Colonic mucosa (tissue), 4 donors: ENCODE data around the gene TCEAL1. TPM values are rescaled to one million over a fixed set of nuclear protein-coding genes. Genes with fewer than 3 reads are reported as not detected.
"Not testable (repeated sequence)": the region's sequence is repeated elsewhere in the genome, so short reads cannot be mapped to it uniquely, and the experiment has no call there.

Experiments
- DNase-seq: peaks from one replicate; pipeline ENCODE4 v3.0.0-alpha.2; 2020
- H3K27ac ChIP-seq: fragments of 200-600 bp; one replicate; pipeline ENCODE4 v1.8.0; 2021
- H3K27me3 ChIP-seq: fragments of 200-600 bp; one replicate; pipeline ENCODE4 v1.8.0; 2021
- H3K36me3 ChIP-seq: fragments of 200-600 bp; one replicate; pipeline ENCODE4 v1.8.0; 2021
- H3K4me1 ChIP-seq: fragments of 200-600 bp; one replicate; pipeline ENCODE4 v1.8.0; 2021; ENCODE audit warnings: mild to moderate bottlenecking
- H3K4me3 ChIP-seq: fragments of 200-600 bp; one replicate; pipeline ENCODE4 v1.8.0; 2021
- H3K9ac ChIP-seq, 2 donors: one replicate each; pipeline ENCODE4 v1.7.0; 2013; ENCODE audit warnings: control low read depth in 2 of 2, low read depth in 2 of 2, low read length in 2 of 2
- H3K9me3 ChIP-seq: fragments of 200-600 bp; one replicate; pipeline ENCODE4 v1.8.0; 2021
- CTCF ChIP-seq: fragments of 200-600 bp; IDR thresholded peaks from one replicate; pipeline ENCODE4 v1.8.0; 2022; ENCODE audit warnings: antibody characterized with exemption, mild to moderate bottlenecking
- intact Hi-C: fragments of 100-400 bp; cut with DNase I; formaldehyde crosslinking; loops from one replicate; pipeline ENCODE4 v1.14.1; 2022
- total RNA-seq, 2 donors: library from RNA; stranded (reverse); fragmentation: NEBNext Ultra II Directional in 1 of 2; extraction: Animal tissue kit (Norgen Biotek cat#: 25700) in 1 of 2; gene quantifications; one replicate each; pipeline ENCODE4 v1.2.1, GENCODE V29; 2021
- donor health status: healthy.
- donor health status: DM: no; HTN: no; CAD: no.
- donor health status: DM: no; HTN: no; CAD: no.

Gene TCEAL1
- total RNA-seq, 2 donors from 2014 or later = 11.2 to 13.0 TPM

GRCh38 chrX:103651151-103651773 lies 22.5 kb downstream of the TCEAL1 start:
- Histone ChIP-seq H3K9me3 (no peaks in the 10 kb centered on the region), H3K4me3 (no peak overlapping the region), H3K27ac (no peak overlapping the region), H3K4me1 (no peaks in the 10 kb centered on the region), H3K36me3 (no peaks in the 10 kb centered on the region), H3K9ac (no peak overlapping the region), H3K27me3 (no peaks in the 10 kb centered on the region)
- no peak for TF ChIP-seq CTCF
- intact Hi-C loops = no loop called here
- DNase-seq = no peak

- intact Hi-C loops, H3K27me3 ChIP-seq, H3K36me3 ChIP-seq, H3K27ac ChIP-seq, H3K4me1 ChIP-seq, H3K4me3 ChIP-seq, H3K9me3 ChIP-seq, H3K9ac ChIP-seq, DNase-seq: not testable (repeated sequence)
Observed at GRCh38 chrX:103655230-103656000, 26.6 kb downstream of the TCEAL1 start.

GRCh38 chrX:103656617-103657016 lies 27.8 kb downstream of the TCEAL1 start:
- Histone ChIP-seq H3K27ac (no peak overlapping the region), H3K4me1 (no peaks in the 10 kb centered on the region), H3K27me3 (no peaks in the 10 kb centered on the region), H3K9me3 (no peaks in the 10 kb centered on the region), H3K9ac (no peak overlapping the region), H3K4me3 (no peak overlapping the region), H3K36me3 (no peaks in the 10 kb centered on the region)
- intact Hi-C loops = no loop called here
- TF ChIP-seq CTCF = no peak
- no peak for DNase-seq

GRCh38 chrX:103657066-103657465 lies 28.3 kb downstream of the TCEAL1 start:
- intact Hi-C loops, H3K27me3 ChIP-seq, DNase-seq, H3K4me3 ChIP-seq, H3K9ac ChIP-seq, H3K9me3 ChIP-seq, H3K4me1 ChIP-seq, H3K27ac ChIP-seq, H3K36me3 ChIP-seq: not testable (repeated sequence)

- no peaks in the 10 kb centered on the region for H3K9me3 ChIP-seq
- no peak for TF ChIP-seq CTCF
- H3K4me1 ChIP-seq = no peaks in the 10 kb centered on the region
- intact Hi-C loops = no loop called here
- no peak overlapping the region for H3K9ac ChIP-seq
- no peaks in the 10 kb centered on the region for H3K36me3 ChIP-seq
- no peak overlapping the region for H3K27ac ChIP-seq
- no peak for DNase-seq
- no peaks in the 10 kb centered on the region for H3K27me3 ChIP-seq
- H3K4me3 ChIP-seq = no peak overlapping the region
Observed at GRCh38 chrX:103658681-103659433, 30.1 kb downstream of the TCEAL1 start.

- H3K9me3 ChIP-seq, H3K4me1 ChIP-seq, H3K36me3 ChIP-seq, H3K27ac ChIP-seq, H3K27me3 ChIP-seq, DNase-seq, intact Hi-C loops, H3K9ac ChIP-seq, H3K4me3 ChIP-seq: not testable (repeated sequence)
Observed at GRCh38 chrX:103659460-103659859, 30.7 kb downstream of the TCEAL1 start.
